BLaER1 treated with 17β-estradiol and CSF1 and Interleukin-3, amounts not matched to agents 10 nM and 100 nM (cell line): ENCODE measurements around the gene PAQR5.
"Not testable (repeated sequence)": the region's sequence is repeated elsewhere in the genome, so short reads cannot be mapped to it uniquely, and the experiment has no call there.

Source experiments
- H3K27ac ChIP-seq, 11 experiments: shearing (Covaris generic); formaldehyde crosslinking; 2 replicates each; pipeline ENCODE4 v1.8.1; 2022
- H3K27me3 ChIP-seq, 11 experiments: shearing (Covaris generic); formaldehyde crosslinking; 2 replicates each; pipeline ENCODE4 v1.8.1; 2022
- H3K36me3 ChIP-seq, 11 experiments: shearing (Covaris generic); formaldehyde crosslinking; 2 replicates each; pipeline ENCODE4 v1.8.1; 2022
- H3K4me1 ChIP-seq, 10 experiments: shearing (Covaris generic); formaldehyde crosslinking; 2 replicates each; pipeline ENCODE4 v1.8.1; 2022
- H3K4me2 ChIP-seq, 11 experiments: shearing (Covaris generic); formaldehyde crosslinking; 2 replicates each; pipeline ENCODE4 v1.8.1; 2022
- H3K4me3 ChIP-seq, 10 experiments: shearing (Covaris generic); formaldehyde crosslinking; 2 replicates each; pipeline ENCODE4 v1.8.1; 2022
- H3K9ac ChIP-seq, 11 experiments: shearing (Covaris generic); formaldehyde crosslinking; 2 replicates each; pipeline ENCODE4 v1.8.1; 2022
- H3K9me3 ChIP-seq, 11 experiments: shearing (Covaris generic); formaldehyde crosslinking; replicated peaks in 1 of 11; 2 replicates each; pipeline ENCODE4 v1.8.1; 2022
- H4K20me1 ChIP-seq, 11 experiments: shearing (Covaris generic); formaldehyde crosslinking; 2 replicates each; pipeline ENCODE4 v1.8.1; 2022
- Cebpa-rat ChIP-seq, 11 experiments: shearing (Covaris generic); IDR thresholded peaks; 2 replicates each; pipeline ENCODE4 v1.8.1; 2022

PAQR5 gene

DNA sequence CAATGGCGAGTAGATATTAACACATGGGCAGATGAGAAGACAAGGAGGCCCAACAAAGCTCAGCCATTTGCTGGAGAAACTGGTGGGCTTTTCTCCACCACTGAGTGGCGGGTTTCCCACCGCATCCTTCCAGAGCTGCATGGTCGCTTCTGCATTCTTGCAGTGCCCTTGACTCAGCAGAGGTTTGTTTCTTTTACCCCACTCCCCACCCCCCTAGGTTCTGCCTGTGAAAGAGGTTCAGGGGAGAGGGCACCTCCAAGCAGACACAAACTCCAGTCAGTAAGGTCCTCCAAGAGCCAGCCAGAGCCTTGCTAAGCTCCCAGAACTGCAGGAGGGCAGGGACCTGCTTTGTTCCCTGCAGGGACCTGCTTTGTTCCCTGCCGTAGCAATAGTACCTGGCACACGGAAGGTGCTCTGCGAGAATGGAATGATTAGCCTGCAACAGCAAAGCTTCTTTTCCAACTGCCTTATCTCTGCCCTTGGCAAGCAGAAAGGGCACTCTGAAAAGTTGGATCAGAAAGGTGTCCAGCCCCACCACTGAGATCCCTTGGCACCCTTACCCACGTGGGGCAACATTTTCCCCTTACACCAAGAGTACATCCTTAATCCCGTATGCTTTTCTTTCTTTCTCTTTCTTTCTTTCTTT lies 1.4 kb downstream of the PAQR5 start:
- Histone ChIP-seq H3K4me1 (peaks cover 0 to 23% (median 0%) of the 10 kb centered on the region in 10 experiments; a peak in 7 of 20 replicates), H3K9me3 (no peaks in the 10 kb centered on the region), H4K20me1 (no peaks in the 10 kb centered on the region), H3K36me3 (no peaks in the 10 kb centered on the region), H3K9ac (no peak overlapping the region), H3K4me2 (no peak overlapping the region), H3K4me3 (no peak overlapping the region), H3K27me3 (no peaks in the 10 kb centered on the region), H3K27ac (no peak overlapping the region)
- no peak for TF ChIP-seq Cebpa-rat (IDR thresholded peaks at IDR 0.05)

DNA sequence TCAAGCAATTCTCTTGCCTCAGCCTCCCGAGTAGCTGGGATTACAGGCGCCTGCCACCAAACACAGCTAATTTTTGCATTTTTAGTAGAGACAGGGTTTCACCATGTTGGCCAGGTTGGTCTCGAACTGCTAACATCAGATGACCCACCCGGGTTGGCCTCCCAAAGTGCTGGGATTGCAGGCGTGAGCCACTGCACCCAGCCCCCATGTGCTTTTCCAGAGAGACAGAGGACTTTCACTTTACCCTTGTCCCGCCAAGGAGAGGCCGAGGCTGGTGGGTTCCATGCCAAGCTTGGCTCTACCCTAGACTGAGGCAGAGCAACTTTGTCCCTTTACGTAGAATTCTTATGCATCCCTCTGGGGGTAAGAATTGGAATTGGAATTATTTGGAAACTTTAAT lies 2.4 kb downstream of the PAQR5 start:
- H3K9ac ChIP-seq, H3K4me3 ChIP-seq, H3K4me2 ChIP-seq, H3K9me3 ChIP-seq, H3K27me3 ChIP-seq, H3K36me3 ChIP-seq, H3K27ac ChIP-seq, H4K20me1 ChIP-seq: not testable (repeated sequence)
- peaks cover 0 to 33% (median 0%) of the 10 kb centered on the region in 10 experiments; a peak in 7 of 20 replicates for H3K4me1 ChIP-seq

DNA sequence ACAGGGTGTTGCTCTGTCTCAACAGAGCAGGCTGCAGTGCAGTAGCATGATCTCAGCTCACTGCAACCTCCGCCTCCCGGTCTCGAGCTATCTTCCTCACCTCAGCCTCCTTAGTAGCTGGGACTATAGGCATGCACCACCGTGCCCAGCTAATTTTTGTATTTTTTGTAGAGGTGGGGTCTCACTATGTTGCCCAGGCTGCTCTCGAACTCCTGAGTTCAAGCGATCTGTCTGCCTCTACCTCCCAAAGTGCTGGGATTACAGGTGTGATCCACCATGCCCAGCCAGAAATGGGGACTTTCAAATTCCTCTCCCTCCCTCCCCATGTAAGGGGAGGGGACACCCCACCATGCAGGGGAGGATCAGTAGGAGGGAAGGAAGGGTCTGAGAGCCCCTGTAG lies 3.4 kb downstream of the PAQR5 start:
- not testable (repeated sequence) for H3K27me3 ChIP-seq, H3K36me3 ChIP-seq, H4K20me1 ChIP-seq, H3K27ac ChIP-seq, H3K9me3 ChIP-seq, H3K4me2 ChIP-seq, H3K4me3 ChIP-seq, H3K9ac ChIP-seq
- H3K4me1 ChIP-seq: peaks cover 0 to 40% (median 0%) of the 10 kb centered on the region in 10 experiments; a peak in 7 of 20 replicates

GRCh38 chr15:69302929-69303328 lies 4.2 kb downstream of the PAQR5 start:
- H3K27ac ChIP-seq: no peak overlapping the region
- no peak overlapping the region for H3K9ac ChIP-seq
- no peaks in the 10 kb centered on the region for H3K36me3 ChIP-seq
- no peaks in the 10 kb centered on the region for H3K27me3 ChIP-seq
- no peaks in the 10 kb centered on the region for H4K20me1 ChIP-seq
- no peak for TF ChIP-seq Cebpa-rat (IDR thresholded peaks at IDR 0.05)
- H3K4me3 ChIP-seq: no peak overlapping the region
- H3K4me2 ChIP-seq: peak overlapping the region in 2 of 11 experiments; percentile 57 to 64; a peak in 2 of 22 replicates
- H3K4me1 ChIP-seq: peaks cover 0 to 48% (median 0%) of the 10 kb centered on the region in 10 experiments; a peak in 7 of 20 replicates
- H3K9me3 ChIP-seq: no peaks in the 10 kb centered on the region

DNA sequence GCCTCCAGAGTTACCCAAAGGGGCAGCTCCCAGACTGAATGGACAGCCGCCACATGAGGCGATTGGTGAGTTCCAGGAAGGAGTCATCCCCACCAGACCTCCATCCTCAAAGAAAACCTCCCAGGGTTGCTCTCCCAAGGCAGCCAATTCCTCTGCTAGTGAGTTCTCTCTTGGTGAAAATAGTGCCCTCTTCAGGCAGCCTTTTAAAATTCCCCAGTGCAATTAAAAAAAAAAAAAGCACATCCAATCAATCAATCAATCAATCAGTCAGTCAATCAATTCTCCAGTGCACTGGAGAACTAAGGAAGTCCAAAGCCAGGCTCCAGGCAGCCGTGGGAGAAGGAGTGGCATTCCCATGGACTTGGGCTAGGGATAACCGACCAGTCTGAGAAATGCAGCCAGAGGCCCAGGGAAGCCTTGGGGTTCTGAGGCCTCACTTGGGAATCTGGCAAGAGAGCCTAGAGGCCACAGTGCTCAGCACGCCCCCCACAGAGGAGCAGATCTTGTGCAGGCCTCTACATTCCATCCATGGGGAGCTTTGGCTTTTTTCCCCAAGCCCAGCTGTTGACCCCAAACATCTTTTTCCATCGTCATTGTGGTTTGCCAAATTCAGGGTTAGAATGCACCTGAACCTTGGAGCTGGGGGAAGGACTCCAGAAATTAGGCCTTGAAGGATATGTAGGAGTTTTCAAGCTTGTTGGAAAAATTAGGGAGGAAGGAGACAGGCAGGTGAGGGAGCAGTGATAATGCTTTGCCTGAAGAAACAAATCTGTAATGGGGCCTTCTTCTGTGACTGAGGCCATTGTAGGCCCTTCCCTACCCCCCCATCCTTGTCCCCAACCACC lies 4.8 kb downstream of the PAQR5 start:
- Histone ChIP-seq H3K4me1 (peaks cover 0 to 52% (median 0%) of the 10 kb centered on the region in 10 experiments; a peak in 7 of 20 replicates), H3K36me3 (no peaks in the 10 kb centered on the region), H3K9ac (no peak overlapping the region; a peak in 1 of 22 replicates), H3K9me3 (no peaks in the 10 kb centered on the region), H3K27me3 (no peaks in the 10 kb centered on the region), H3K4me3 (no peak overlapping the region), H4K20me1 (no peaks in the 10 kb centered on the region), H3K4me2 (peak overlapping the region in 3 of 11 experiments; percentile 57 to 65 (median 64); a peak in 6 of 22 replicates), H3K27ac (peak overlapping the region in 2 of 11 experiments; percentile 22 to 69; a peak in 3 of 22 replicates)
- no peak for TF ChIP-seq Cebpa-rat (IDR thresholded peaks at IDR 0.05)

GRCh38 chr15:69304182-69304545 lies 5.5 kb downstream of the PAQR5 start:
- Histone ChIP-seq H3K4me1 (peaks cover 0 to 57% (median 0%) of the 10 kb centered on the region in 10 experiments; a peak in 7 of 20 replicates), H3K9ac (no peak overlapping the region; a peak in 1 of 22 replicates), H3K4me3 (no peak overlapping the region), H3K4me2 (peak overlapping the region in 4 of 11 experiments; percentile 1 to 65 (median 60); a peak in 6 of 22 replicates), H3K36me3 (no peaks in the 10 kb centered on the region), H3K9me3 (no peaks in the 10 kb centered on the region), H3K27ac (peak overlapping the region in 2 of 11 experiments; percentile 62 to 69; a peak in 3 of 22 replicates), H4K20me1 (no peaks in the 10 kb centered on the region), H3K27me3 (no peaks in the 10 kb centered on the region)
- TF ChIP-seq Cebpa-rat (IDR thresholded peaks at IDR 0.05): no peak

DNA sequence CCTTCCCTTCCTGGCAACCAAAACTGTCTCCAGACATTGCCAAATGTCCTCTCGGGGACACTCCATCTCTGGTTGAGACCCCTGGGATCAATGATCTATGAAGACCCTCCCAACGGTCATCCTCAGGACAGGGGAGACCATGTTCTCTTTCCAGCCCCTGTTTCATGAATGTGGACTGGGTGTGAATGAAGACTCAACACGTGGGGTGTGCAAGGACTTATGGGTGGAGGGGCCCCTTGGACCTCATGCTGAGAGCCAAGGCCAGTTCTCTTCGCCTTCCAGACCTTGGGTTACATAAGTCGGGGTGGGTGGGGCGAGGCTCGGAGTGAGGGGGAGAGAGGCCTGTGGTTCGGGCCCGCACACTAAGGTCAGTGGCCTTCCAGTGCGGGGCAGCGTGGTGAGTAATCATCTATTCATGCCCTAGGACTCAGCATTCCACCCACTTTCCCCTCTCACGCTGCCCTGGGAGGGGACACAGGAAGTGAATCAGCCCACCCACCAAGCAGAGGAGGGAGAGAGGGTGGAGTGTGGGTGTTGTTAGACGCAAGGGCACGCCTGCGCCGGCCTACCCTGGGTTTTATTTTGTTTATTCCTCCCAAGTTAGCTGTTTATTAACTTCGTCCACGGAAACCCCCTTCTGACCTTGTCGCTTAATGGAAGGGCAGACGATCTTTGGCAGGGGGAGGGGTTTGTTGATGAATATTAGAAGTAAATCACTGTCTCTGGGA lies 6.7 kb downstream of the PAQR5 start:
- no peak for TF ChIP-seq Cebpa-rat (IDR thresholded peaks at IDR 0.05)
- peaks cover 0 to 61% (median 0%) of the 10 kb centered on the region in 10 experiments; a peak in 7 of 20 replicates for H3K4me1 ChIP-seq
- H3K9me3 ChIP-seq: no peaks in the 10 kb centered on the region
- H3K27ac ChIP-seq: peak overlapping the region in 2 of 11 experiments; percentile 62 to 69; a peak in 4 of 22 replicates
- peak overlapping the region in 2 of 11 experiments; percentile 36 to 40; a peak in 3 of 22 replicates for H3K9ac ChIP-seq
- H3K4me2 ChIP-seq: peak overlapping the region in 4 of 11 experiments; percentile 12 to 65 (median 60); a peak in 7 of 22 replicates
- H4K20me1 ChIP-seq: no peaks in the 10 kb centered on the region
- H3K4me3 ChIP-seq: no peak overlapping the region
- no peaks in the 10 kb centered on the region for H3K36me3 ChIP-seq
- no peaks in the 10 kb centered on the region for H3K27me3 ChIP-seq

DNA sequence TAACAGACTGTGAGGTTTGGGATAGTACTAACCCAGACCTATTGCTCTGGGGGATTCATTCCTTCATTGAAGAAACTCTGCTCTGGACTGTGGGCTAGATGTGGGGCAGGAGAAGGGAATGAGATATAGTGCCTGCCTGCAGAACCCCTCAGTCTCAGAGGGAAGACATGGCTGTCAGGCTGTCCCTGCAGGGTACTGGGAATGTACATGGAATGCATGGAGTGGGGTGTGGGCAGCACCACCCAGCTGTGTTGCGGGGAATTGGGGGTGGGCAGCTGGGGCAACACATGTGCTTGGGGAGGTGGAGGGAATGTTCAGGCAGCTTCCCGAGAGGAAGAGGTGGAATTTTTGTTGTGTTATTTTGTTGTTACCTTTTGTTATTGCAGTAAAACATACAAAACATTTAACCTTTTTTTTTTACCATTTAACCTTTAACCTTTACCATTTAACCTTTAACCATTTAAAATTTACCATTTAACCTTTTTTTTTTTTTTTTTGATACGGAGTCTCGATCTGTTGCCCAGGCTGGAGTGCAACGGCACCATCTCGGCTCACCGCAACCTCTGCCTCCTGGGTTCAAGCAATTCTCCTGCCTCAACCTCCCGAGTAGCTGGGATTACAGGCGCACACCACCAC lies 7.3 kb downstream of the PAQR5 start:
- Histone ChIP-seq H3K4me1 (peaks cover 0 to 63% (median 0%) of the 10 kb centered on the region in 10 experiments; a peak in 7 of 20 replicates), H3K4me2 (peak overlapping the region in 3 of 11 experiments; percentile 57 to 65 (median 64); a peak in 6 of 22 replicates), H3K9me3 (no peaks in the 10 kb centered on the region), H3K27me3 (no peaks in the 10 kb centered on the region), H4K20me1 (no peaks in the 10 kb centered on the region), H3K36me3 (no peaks in the 10 kb centered on the region), H3K4me3 (no peak overlapping the region), H3K27ac (peak overlapping the region in 2 of 11 experiments; percentile 62 to 69; a peak in 4 of 22 replicates), H3K9ac (peak overlapping the region in 2 of 11 experiments; percentile 36 to 40; a peak in 3 of 22 replicates)
- TF ChIP-seq Cebpa-rat (IDR thresholded peaks at IDR 0.05): no peak
